Measurements from ENCODE around the gene MLEC. TPM values are rescaled to one million over a fixed set of nuclear protein-coding genes. Genes with fewer than 3 reads are reported as not detected.

The MLEC gene
- total RNA-seq, 1 donor from 2014 or later: 129 TPM

- no peak overlapping the region for H3K4me3 Mint-ChIP-seq (ENCODE audit: unreplicated experiment)
- peaks cover 4% of the 10 kb centered on the region for H3K4me1 Mint-ChIP-seq (ENCODE audit: unreplicated experiment)
- no peaks in the 10 kb centered on the region for H3K9me3 Mint-ChIP-seq (ENCODE audit: unreplicated experiment)
- no peak overlapping the region for H3K27ac Mint-ChIP-seq (ENCODE audit: unreplicated experiment)
- peaks cover 5% of the 10 kb centered on the region for H3K27me3 Mint-ChIP-seq (ENCODE audit: unreplicated experiment)
- H3K36me3 Mint-ChIP-seq (ENCODE audit: unreplicated experiment): no peaks in the 10 kb centered on the region
- no peak for DNase-seq (ENCODE audit: extremely low spot score, unreplicated experiment)
- TF ChIP-seq CTCF (IDR thresholded peaks at IDR 0.05): no peak
Observed at GRCh38 chr12:120670667-120671066, 16.3 kb upstream of the MLEC start.

GRCh38 chr12:120674097-120674636 lies 12.8 kb upstream of the MLEC start:
- no peak for TF ChIP-seq CTCF (IDR thresholded peaks at IDR 0.05)
- Mint-ChIP-seq H3K4me1 (ENCODE audit: unreplicated experiment) (peaks cover 2% of the 10 kb centered on the region), H3K36me3 (ENCODE audit: unreplicated experiment) (no peaks in the 10 kb centered on the region), H3K27me3 (ENCODE audit: unreplicated experiment) (peaks cover 5% of the 10 kb centered on the region), H3K27ac (ENCODE audit: unreplicated experiment) (no peak overlapping the region), H3K9me3 (ENCODE audit: unreplicated experiment) (no peaks in the 10 kb centered on the region), H3K4me3 (ENCODE audit: unreplicated experiment) (no peak overlapping the region)
- DNase-seq (ENCODE audit: extremely low spot score, unreplicated experiment): no peak

- no peaks in the 10 kb centered on the region for H3K4me1 Mint-ChIP-seq (ENCODE audit: unreplicated experiment)
- H3K4me3 Mint-ChIP-seq (ENCODE audit: unreplicated experiment): no peak overlapping the region
- no peak overlapping the region for H3K27ac Mint-ChIP-seq (ENCODE audit: unreplicated experiment)
- no peak for TF ChIP-seq CTCF (IDR thresholded peaks at IDR 0.05)
- no peaks in the 10 kb centered on the region for H3K9me3 Mint-ChIP-seq (ENCODE audit: unreplicated experiment)
- no peak for DNase-seq (ENCODE audit: extremely low spot score, unreplicated experiment)
- H3K36me3 Mint-ChIP-seq (ENCODE audit: unreplicated experiment): no peaks in the 10 kb centered on the region
- H3K27me3 Mint-ChIP-seq (ENCODE audit: unreplicated experiment): peaks cover 8% of the 10 kb centered on the region
Observed at GRCh38 chr12:120677765-120678473, 9.0 kb upstream of the MLEC start.

- Mint-ChIP-seq H3K27ac (ENCODE audit: unreplicated experiment) (no peak overlapping the region), H3K4me1 (ENCODE audit: unreplicated experiment) (no peaks in the 10 kb centered on the region), H3K27me3 (ENCODE audit: unreplicated experiment) (peaks cover 8% of the 10 kb centered on the region), H3K4me3 (ENCODE audit: unreplicated experiment) (no peak overlapping the region), H3K9me3 (ENCODE audit: unreplicated experiment) (no peaks in the 10 kb centered on the region), H3K36me3 (ENCODE audit: unreplicated experiment) (no peaks in the 10 kb centered on the region)
- no peak for TF ChIP-seq CTCF (IDR thresholded peaks at IDR 0.05)
- DNase-seq (ENCODE audit: extremely low spot score, unreplicated experiment): no peak
Observed at GRCh38 chr12:120678572-120678971, 8.4 kb upstream of the MLEC start.

- no peak for DNase-seq (ENCODE audit: extremely low spot score, unreplicated experiment)
- Mint-ChIP-seq H3K27ac (ENCODE audit: unreplicated experiment) (no peak overlapping the region), H3K9me3 (ENCODE audit: unreplicated experiment) (no peaks in the 10 kb centered on the region), H3K36me3 (ENCODE audit: unreplicated experiment) (no peaks in the 10 kb centered on the region), H3K4me1 (ENCODE audit: unreplicated experiment) (no peaks in the 10 kb centered on the region), H3K4me3 (ENCODE audit: unreplicated experiment) (no peak overlapping the region), H3K27me3 (ENCODE audit: unreplicated experiment) (peaks cover 5% of the 10 kb centered on the region)
- TF ChIP-seq CTCF (IDR thresholded peaks at IDR 0.05): no peak
Observed at GRCh38 chr12:120680165-120680738, 6.7 kb upstream of the MLEC start.
